Suprapubic skin (tissue), 3 donors: ENCODE results near the gene ZNF593OS.

Experiments used
- CTCF ChIP-seq, 2 donors: fragments of 200-600 bp in 1 of 2; fragments of 450-650 bp in 1 of 2; sonication (generic) in 1 of 2; IDR thresholded peaks; one replicate each; pipeline ENCODE4 v1.5.1; 2016 to 2019; ENCODE audit warnings: antibody characterized with exemption in 2 of 2, mild to moderate bottlenecking in 1 of 2, moderate library complexity in 1 of 2
- POLR2AphosphoS5 ChIP-seq, 3 donors: sonication (generic); formaldehyde crosslinking; IDR thresholded peaks; one replicate each; pipeline ENCODE4 v1.6.1; 2017; ENCODE audit warnings: antibody characterized with exemption in 3 of 3

GRCh38 chr1:26166719-26167281 lies 4.8 kb downstream of the ZNF593OS start:
- no peak for TF ChIP-seq POLR2AphosphoS5 (IDR thresholded peaks at IDR 0.05)
- no peak for TF ChIP-seq CTCF (IDR thresholded peaks at IDR 0.05)
